NCI-H146 (cell line): ENCODE measurements around the gene ZFAND3.
A peak's percentile ranks its signal among the peaks of the same experiment; 100 is the strongest.

Experiments used
- DNase-seq: peaks from one replicate; lab custom pipeline; 2025; lab: John Stamatoyannopoulos, UW

ZFAND3 gene

GRCh38 chr6:38169977-38170526 is 350.5 kb downstream of the ZFAND3 start:
- DNase-seq, result peak; percentile 99

- DNase-seq, result peak; percentile 57
Observed at GRCh38 chr6:38170666-38171355, 351.3 kb downstream of the ZFAND3 start.

- DNase-seq, result no peak
Observed at GRCh38 chr6:38171997-38172738, 352.6 kb downstream of the ZFAND3 start.

- DNase-seq, result no peak
Observed at GRCh38 chr6:38172739-38173410, 353.3 kb downstream of the ZFAND3 start.

- no peak for DNase-seq
Observed at GRCh38 chr6:38173909-38174308, 354.4 kb downstream of the ZFAND3 start.

- DNase-seq, result no peak
Observed at GRCh38 chr6:38174315-38174714, 354.8 kb downstream of the ZFAND3 start.

- DNase-seq, result no peak
Observed at GRCh38 chr6:38174806-38175495, 355.4 kb downstream of the ZFAND3 start.

GRCh38 chr6:38175786-38176185 is 356.3 kb downstream of the ZFAND3 start:
- no peak for DNase-seq

GRCh38 chr6:38176797-38177751 is 357.5 kb downstream of the ZFAND3 start:
- peak; percentile 46 for DNase-seq

GRCh38 chr6:38177882-38178583 is 358.5 kb downstream of the ZFAND3 start:
- no peak for DNase-seq

GRCh38 chr6:38178584-38178886 is 359.0 kb downstream of the ZFAND3 start:
- DNase-seq, result no peak

- no peak for DNase-seq
Observed at GRCh38 chr6:38179300-38179699, 359.8 kb downstream of the ZFAND3 start.

- DNase-seq, result no peak
Observed at GRCh38 chr6:38179794-38180430, 360.4 kb downstream of the ZFAND3 start.

- DNase-seq, result no peak
Observed at GRCh38 chr6:38180586-38180985, 361.1 kb downstream of the ZFAND3 start.

GRCh38 chr6:38182426-38182825 is 362.9 kb downstream of the ZFAND3 start:
- no peak for DNase-seq

GRCh38 chr6:38183856-38184584 is 364.5 kb downstream of the ZFAND3 start:
- no peak for DNase-seq

GRCh38 chr6:38184585-38185080 is 365.1 kb downstream of the ZFAND3 start:
- DNase-seq, result no peak

GRCh38 chr6:38185244-38185643 is 365.7 kb downstream of the ZFAND3 start:
- no peak for DNase-seq

GRCh38 chr6:38185752-38186151 is 366.2 kb downstream of the ZFAND3 start:
- no peak for DNase-seq
